ENCODE data around the gene TNRC6C.

DNA sequence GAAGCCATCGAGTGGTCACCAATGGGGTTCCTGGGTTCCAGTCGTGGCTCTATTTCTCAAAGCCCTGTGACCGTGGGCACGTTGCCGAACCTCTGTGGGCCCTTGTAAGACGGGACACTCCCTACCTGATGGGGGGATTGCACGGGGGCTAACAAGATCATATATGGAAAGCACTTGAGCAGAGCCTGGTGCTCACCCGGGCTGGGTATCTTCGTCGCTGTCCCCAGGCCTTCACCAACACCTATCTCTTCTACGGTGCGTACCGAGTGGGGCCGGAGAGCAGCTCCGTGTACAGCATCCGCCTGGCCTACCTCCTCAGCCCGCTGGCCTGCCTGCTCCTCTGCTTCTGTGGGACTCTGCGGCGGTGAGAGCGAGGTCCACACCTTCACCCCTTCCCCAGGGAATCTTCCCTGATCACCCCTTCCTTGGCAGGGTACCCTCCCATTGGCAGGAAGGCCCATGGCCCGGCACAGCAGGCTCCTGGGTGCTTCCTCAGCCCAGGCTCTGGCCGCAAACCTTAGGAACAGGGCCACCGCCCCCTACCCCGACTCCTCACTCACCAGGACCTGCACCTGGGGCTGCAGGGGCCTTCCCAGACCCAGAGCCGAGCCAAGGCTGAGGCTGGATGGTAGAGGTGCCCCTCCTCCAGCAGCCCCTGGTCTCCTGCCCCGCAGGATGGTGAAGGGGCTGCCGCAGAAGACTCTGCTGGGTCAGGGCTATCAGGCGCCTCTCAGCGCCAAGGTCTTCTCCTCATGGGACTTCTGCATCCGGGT is 174.9 kb downstream of the TNRC6C start:
- TF ChIP-seq POLR2AphosphoS5 (IDR thresholded peaks at IDR 0.05) (no peak), EP300 (IDR thresholded peaks at IDR 0.05) (no peak), POLR2A (IDR thresholded peaks at IDR 0.05) (no peak)
- TF ChIP-seq, protein P1, sequence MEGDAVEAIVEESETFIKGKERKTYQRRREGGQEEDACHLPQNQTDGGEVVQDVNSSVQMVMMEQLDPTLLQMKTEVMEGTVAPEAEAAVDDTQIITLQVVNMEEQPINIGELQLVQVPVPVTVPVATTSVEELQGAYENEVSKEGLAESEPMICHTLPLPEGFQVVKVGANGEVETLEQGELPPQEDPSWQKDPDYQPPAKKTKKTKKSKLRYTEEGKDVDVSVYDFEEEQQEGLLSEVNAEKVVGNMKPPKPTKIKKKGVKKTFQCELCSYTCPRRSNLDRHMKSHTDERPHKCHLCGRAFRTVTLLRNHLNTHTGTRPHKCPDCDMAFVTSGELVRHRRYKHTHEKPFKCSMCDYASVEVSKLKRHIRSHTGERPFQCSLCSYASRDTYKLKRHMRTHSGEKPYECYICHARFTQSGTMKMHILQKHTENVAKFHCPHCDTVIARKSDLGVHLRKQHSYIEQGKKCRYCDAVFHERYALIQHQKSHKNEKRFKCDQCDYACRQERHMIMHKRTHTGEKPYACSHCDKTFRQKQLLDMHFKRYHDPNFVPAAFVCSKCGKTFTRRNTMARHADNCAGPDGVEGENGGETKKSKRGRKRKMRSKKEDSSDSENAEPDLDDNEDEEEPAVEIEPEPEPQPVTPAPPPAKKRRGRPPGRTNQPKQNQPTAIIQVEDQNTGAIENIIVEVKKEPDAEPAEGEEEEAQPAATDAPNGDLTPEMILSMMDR (IDR thresholded peaks at IDR 0.05), result no peak
